Activated T-cell treated with anti-CD3 and anti-CD28 coated beads, Interleukin-2, amount 50 U/mL, for 4 hours (primary cell): ENCODE data around the gene TCF19. TPM values are rescaled to one million over a fixed set of nuclear protein-coding genes. Genes with fewer than 3 reads are reported as not detected.

ENCODE experiments used
- ATAC-seq, 2 donors: fragments of 200-7000 bp; cut with Tn5 transposase; one replicate each; pipeline ENCODE4 v1.10.0; 2021
- DNase-seq: peaks from one replicate; pipeline ENCODE4 v3.0.0-alpha.2; 2020
- H3K27me3 Mint-ChIP-seq: one replicate; pipeline ENCODE4 v1.8.0; 2021; ENCODE audit warnings: low read depth, mixed read lengths
- H3K36me3 Mint-ChIP-seq: one replicate; pipeline ENCODE4 v1.8.0; 2022; ENCODE audit warnings: mixed read lengths; ENCODE audit not compliant: insufficient read depth
- H3K4me1 Mint-ChIP-seq: one replicate; pipeline ENCODE4 v1.8.0; 2021; ENCODE audit warnings: low read depth, mixed read lengths
- H3K4me3 Mint-ChIP-seq: one replicate; pipeline ENCODE4 v1.8.0; 2021; ENCODE audit warnings: mild to moderate bottlenecking, moderate library complexity, mixed read lengths
- H3K9me3 Mint-ChIP-seq: one replicate; pipeline ENCODE4 v1.8.0; 2021; ENCODE audit warnings: mixed read lengths
- total RNA-seq, 3 donors: library from RNA; stranded (reverse); gene quantifications; one replicate each; pipeline ENCODE4 v1.2.1, GENCODE V29; 2021

TCF19 gene
- total RNA-seq, 3 donors from 2014 or later = 28.8 to 31.1 (median 30.8) TPM

- Mint-ChIP-seq H3K4me1 (no peaks in the 10 kb centered on the region), H3K4me3 (no peak overlapping the region), H3K9me3 (no peaks in the 10 kb centered on the region), H3K27me3 (peaks cover 7% of the 10 kb centered on the region), H3K36me3 (no peaks in the 10 kb centered on the region)
- no peak for DNase-seq
- no peak for ATAC-seq
Measured at GRCh38 chr6:31121131-31121790, 37.1 kb upstream of the TCF19 start.

- Mint-ChIP-seq H3K4me1 (peaks cover 3% of the 10 kb centered on the region), H3K27me3 (peaks cover 3% of the 10 kb centered on the region), H3K9me3 (no peaks in the 10 kb centered on the region), H3K36me3 (no peaks in the 10 kb centered on the region), H3K4me3 (no peak overlapping the region)
- ATAC-seq (no peak), DNase-seq (no peak)
Measured at GRCh38 chr6:31122791-31123706, 35.3 kb upstream of the TCF19 start.

GRCh38 chr6:31125162-31125561 lies 33.2 kb upstream of the TCF19 start:
- H3K4me3 Mint-ChIP-seq = no peak overlapping the region
- peaks cover 6% of the 10 kb centered on the region for H3K4me1 Mint-ChIP-seq
- H3K36me3 Mint-ChIP-seq = no peaks in the 10 kb centered on the region
- peaks cover 4% of the 10 kb centered on the region for H3K27me3 Mint-ChIP-seq
- no peak for ATAC-seq
- H3K9me3 Mint-ChIP-seq = no peaks in the 10 kb centered on the region
- DNase-seq = no peak

- Mint-ChIP-seq H3K9me3 (no peaks in the 10 kb centered on the region), H3K4me1 (peaks cover 6% of the 10 kb centered on the region), H3K27me3 (peaks cover 4% of the 10 kb centered on the region), H3K4me3 (no peak overlapping the region), H3K36me3 (no peaks in the 10 kb centered on the region)
- DNase-seq (no peak), ATAC-seq (no peak)
Measured at GRCh38 chr6:31125586-31126363, 32.6 kb upstream of the TCF19 start.

- ATAC-seq (no peak), DNase-seq (no peak)
- H3K36me3 Mint-ChIP-seq = no peaks in the 10 kb centered on the region
- peaks cover 6% of the 10 kb centered on the region for H3K4me1 Mint-ChIP-seq
- peaks cover 4% of the 10 kb centered on the region for H3K27me3 Mint-ChIP-seq
- no peak overlapping the region for H3K4me3 Mint-ChIP-seq
- H3K9me3 Mint-ChIP-seq = no peaks in the 10 kb centered on the region
Measured at GRCh38 chr6:31126396-31127175, 31.8 kb upstream of the TCF19 start.

- ATAC-seq (peak in 1 of 2 donors; percentile 78), DNase-seq (peak; percentile 76)
- H3K27me3 Mint-ChIP-seq = peaks cover 4% of the 10 kb centered on the region
- H3K4me3 Mint-ChIP-seq = no peak overlapping the region
- no peaks in the 10 kb centered on the region for H3K9me3 Mint-ChIP-seq
- H3K4me1 Mint-ChIP-seq = peaks cover 6% of the 10 kb centered on the region
- no peaks in the 10 kb centered on the region for H3K36me3 Mint-ChIP-seq
Measured at GRCh38 chr6:31128093-31128676, 30.2 kb upstream of the TCF19 start.

- Mint-ChIP-seq H3K4me1 (peaks cover 6% of the 10 kb centered on the region), H3K4me3 (no peak overlapping the region), H3K9me3 (no peaks in the 10 kb centered on the region), H3K27me3 (peaks cover 4% of the 10 kb centered on the region), H3K36me3 (no peaks in the 10 kb centered on the region)
- ATAC-seq (no peak), DNase-seq (no peak)
Measured at GRCh38 chr6:31129130-31129529, 29.3 kb upstream of the TCF19 start.

GRCh38 chr6:31130751-31131150 lies 27.6 kb upstream of the TCF19 start:
- Mint-ChIP-seq H3K4me1 (peaks cover 6% of the 10 kb centered on the region), H3K4me3 (no peak overlapping the region), H3K36me3 (no peaks in the 10 kb centered on the region), H3K9me3 (no peaks in the 10 kb centered on the region), H3K27me3 (peaks cover 4% of the 10 kb centered on the region)
- ATAC-seq (no peak), DNase-seq (no peak)

GRCh38 chr6:31131595-31131994 lies 26.8 kb upstream of the TCF19 start:
- no peak for ATAC-seq
- Mint-ChIP-seq H3K27me3 (peaks cover 4% of the 10 kb centered on the region), H3K4me1 (peaks cover 6% of the 10 kb centered on the region), H3K9me3 (no peaks in the 10 kb centered on the region), H3K36me3 (no peaks in the 10 kb centered on the region), H3K4me3 (no peak overlapping the region)
- DNase-seq = no peak

- Mint-ChIP-seq H3K4me3 (no peak overlapping the region), H3K27me3 (peaks cover 6% of the 10 kb centered on the region), H3K9me3 (no peaks in the 10 kb centered on the region), H3K4me1 (peaks cover 9% of the 10 kb centered on the region), H3K36me3 (no peaks in the 10 kb centered on the region)
- no peak for DNase-seq
- ATAC-seq = no peak
Measured at GRCh38 chr6:31132806-31133205, 25.6 kb upstream of the TCF19 start.

GRCh38 chr6:31135710-31136109 lies 22.7 kb upstream of the TCF19 start:
- ATAC-seq (no peak), DNase-seq (no peak)
- peaks cover 4% of the 10 kb centered on the region for H3K4me1 Mint-ChIP-seq
- H3K4me3 Mint-ChIP-seq = no peak overlapping the region
- H3K9me3 Mint-ChIP-seq = no peaks in the 10 kb centered on the region
- H3K36me3 Mint-ChIP-seq = no peaks in the 10 kb centered on the region
- peaks cover 2% of the 10 kb centered on the region for H3K27me3 Mint-ChIP-seq

GRCh38 chr6:31138982-31139381 lies 19.4 kb upstream of the TCF19 start, which contains the start of gene PSORS1C2:
Gene PSORS1C2 (minus strand): TSS chr6:31139066. CDS start chr6:31139026, 40 bp downstream.
- peaks cover 4% of the 10 kb centered on the region for H3K4me1 Mint-ChIP-seq
- H3K4me3 Mint-ChIP-seq = no peak within 1 kb of the TSS
- no peak for ATAC-seq
- peaks cover 4% of the 10 kb centered on the region for H3K36me3 Mint-ChIP-seq
- H3K9me3 Mint-ChIP-seq = no peaks in the 10 kb centered on the region
- peaks cover 2% of the 10 kb centered on the region for H3K27me3 Mint-ChIP-seq
- no peak for DNase-seq

GRCh38 chr6:31139599-31139998 lies 18.8 kb upstream of the TCF19 start:
- peaks cover 6% of the 10 kb centered on the region for H3K36me3 Mint-ChIP-seq
- peaks cover 2% of the 10 kb centered on the region for H3K27me3 Mint-ChIP-seq
- ATAC-seq (no peak), DNase-seq (no peak)
- H3K4me1 Mint-ChIP-seq = peaks cover 4% of the 10 kb centered on the region
- no peak overlapping the region for H3K4me3 Mint-ChIP-seq
- H3K9me3 Mint-ChIP-seq = no peaks in the 10 kb centered on the region
